Measurements from ENCODE around the gene SNX8. TPM values are rescaled to one million over a fixed set of nuclear protein-coding genes. Genes with fewer than 3 reads are reported as not detected.
"Not testable (repeated sequence)": the region's sequence is repeated elsewhere in the genome, so short reads cannot be mapped to it uniquely, and the experiment has no call there.

SNX8 gene
- total RNA-seq, 1 donor from 2014 or later = 3.3 TPM

GRCh38 chr7:2269991-2270460 is 44.2 kb downstream of the SNX8 start:
- FAIRE-seq (no peak), DNase-seq (ENCODE audit: low spot score in 2 of 2) (no peak)

DNA sequence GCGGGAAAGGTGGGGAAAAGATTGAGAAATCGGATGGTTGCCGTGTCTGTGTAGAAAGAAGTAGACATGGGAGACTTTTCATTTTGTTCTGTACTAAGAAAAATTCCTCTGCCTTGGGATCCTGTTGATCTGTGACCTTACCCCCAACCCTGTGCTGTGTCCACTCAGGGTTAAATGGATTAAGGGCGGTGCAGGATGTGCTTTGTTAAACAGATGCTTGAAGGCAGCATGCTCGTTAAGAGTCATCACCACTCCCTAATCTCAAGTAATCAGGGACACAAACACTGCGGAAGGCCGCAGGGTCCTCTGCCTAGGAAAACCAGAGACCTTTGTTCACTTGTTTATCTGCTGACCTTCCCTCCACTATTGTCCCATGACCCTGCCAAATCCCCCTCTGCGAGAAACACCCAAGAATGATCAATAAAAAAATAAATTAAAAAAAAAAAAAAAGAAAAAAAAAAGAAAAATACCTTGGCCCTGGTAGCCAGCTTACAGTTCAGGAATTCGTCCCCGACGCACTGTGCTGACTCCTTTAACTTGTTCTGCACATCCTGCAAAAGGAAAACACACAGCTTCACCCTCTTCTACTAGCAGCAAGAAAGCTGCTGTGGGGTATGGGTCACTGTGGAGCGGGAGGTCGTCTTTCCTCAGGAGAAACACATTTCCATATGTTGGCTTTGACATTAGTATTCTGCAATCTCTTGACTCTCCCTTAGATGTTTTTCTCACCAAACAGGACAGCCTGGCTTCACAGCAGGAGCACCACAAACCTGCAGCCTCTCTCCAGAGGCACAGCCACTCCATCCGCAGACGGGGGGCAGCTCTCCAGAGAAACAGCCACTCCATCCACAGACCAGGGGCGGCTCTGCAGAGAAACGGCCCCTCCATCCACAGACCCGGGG is 44.9 kb downstream of the SNX8 start:
- DNase-seq (ENCODE audit: low spot score in 2 of 2); FAIRE-seq: not testable (repeated sequence)

- DNase-seq (ENCODE audit: low spot score in 2 of 2) (no peak), FAIRE-seq (no peak)
Observed at GRCh38 chr7:2266911-2267310, 47.3 kb downstream of the SNX8 start.

- no peak for FAIRE-seq
- DNase-seq (ENCODE audit: low spot score in 2 of 2) = no peak
Observed at GRCh38 chr7:2264158-2264557, 50.1 kb downstream of the SNX8 start.

- no peak for FAIRE-seq
- DNase-seq (ENCODE audit: low spot score in 2 of 2) = no peak
Observed at GRCh38 chr7:2263176-2263575, 51.1 kb downstream of the SNX8 start.

DNA sequence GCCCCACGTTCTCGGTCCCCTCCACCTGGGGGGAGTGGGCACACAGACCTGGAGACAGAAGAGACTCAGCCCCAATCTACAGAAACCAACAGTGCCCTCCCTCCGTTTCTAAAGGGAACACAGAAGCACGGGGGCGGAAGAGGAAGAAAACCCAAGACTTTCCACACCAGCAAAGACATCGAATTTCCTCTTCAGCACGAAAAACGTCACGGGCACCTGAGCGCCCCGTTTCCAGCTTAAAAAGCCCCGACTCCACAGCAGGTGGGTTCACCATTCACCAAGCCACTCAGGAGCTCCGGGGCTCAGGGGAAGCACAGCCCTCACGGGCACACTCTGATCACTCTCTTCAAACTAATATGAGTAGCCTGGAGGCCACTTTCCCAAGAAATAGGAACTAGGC is 52.6 kb downstream of the SNX8 start:
- DNase-seq (ENCODE audit: low spot score in 2 of 2) = no peak
- FAIRE-seq = no peak

DNA sequence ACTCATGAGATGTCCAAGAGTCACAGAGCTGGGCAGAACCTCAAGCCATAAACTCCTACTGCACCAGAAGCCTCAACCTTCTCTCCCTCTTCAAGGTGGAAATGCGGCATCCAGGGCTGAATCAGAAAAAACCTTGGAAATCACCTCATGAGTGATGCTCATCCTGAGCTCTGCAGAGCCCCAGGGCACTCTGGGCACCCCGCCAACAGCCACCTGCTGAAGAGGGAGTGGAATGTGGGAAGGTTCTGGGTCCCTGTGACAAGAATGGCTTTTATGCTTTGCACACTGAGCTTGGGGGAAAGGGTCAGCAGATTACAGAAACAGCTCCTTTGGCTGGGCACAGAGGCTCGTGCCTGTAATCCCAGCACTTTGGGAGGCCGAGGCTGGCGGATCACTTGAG is 53.4 kb downstream of the SNX8 start:
- no peak for DNase-seq (ENCODE audit: low spot score in 2 of 2)

DNA sequence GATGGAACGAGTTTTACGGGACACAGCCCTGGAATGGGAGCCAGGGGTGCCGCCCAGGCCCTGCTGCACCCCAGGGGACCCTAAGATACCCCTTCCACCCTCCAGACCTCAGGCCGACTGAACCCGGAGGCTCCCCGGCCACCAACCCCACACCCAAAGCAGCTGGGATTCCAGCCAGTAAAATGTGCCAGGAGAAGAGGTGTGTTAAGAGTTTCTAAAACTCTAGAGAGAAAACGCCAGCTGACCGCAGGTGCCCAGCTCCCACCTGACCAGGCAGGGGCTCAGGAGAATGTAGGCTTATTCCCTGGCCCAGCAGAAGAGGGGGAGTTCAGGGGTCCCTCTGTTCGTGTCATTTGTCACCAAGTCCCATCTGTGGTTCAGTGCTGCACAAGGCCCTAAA is 54.8 kb downstream of the SNX8 start:
- FAIRE-seq (no peak), DNase-seq (ENCODE audit: low spot score in 2 of 2) (no peak)

More for the DNA sequence above, 53.4 kb downstream of the SNX8 start:
- FAIRE-seq = no peak

DNA sequence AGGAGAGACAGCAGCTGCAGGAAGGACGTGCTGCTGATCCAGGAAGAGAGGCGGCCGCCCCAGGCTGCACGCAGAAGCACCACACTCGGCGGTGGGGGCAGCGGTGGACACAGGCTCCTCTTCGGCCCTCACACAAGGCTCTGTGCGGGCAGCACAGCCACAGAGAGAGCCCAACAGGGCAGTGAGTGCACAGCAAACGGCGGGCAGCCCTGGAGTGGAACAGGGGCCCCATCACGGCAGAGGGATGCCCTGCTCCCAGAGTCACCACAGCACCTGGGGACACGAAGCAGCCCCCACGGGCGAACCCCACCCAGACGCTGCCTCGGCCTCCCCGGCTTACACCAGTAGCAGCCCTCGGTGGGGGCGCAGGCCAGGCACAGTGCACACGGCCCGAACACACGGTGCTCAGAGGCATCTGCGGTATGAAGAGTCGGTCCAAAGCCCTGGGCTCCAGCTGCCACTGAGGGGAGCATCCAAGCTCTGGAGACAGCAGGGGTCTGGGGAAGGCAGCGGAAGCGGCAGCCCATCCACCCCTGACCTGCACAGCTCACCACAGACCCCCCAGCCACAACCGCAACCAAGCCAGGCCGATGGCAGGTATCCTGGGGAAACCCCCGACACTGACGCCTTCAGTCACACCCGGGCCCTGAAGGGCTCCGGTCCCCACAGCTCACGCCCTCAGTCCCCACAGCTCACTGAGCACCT is 55.4 kb downstream of the SNX8 start:
- DNase-seq (ENCODE audit: low spot score in 2 of 2) (no peak), FAIRE-seq (no peak)

GRCh38 chr7:2257651-2258050 is 56.6 kb downstream of the SNX8 start:
- FAIRE-seq (no peak), DNase-seq (ENCODE audit: low spot score in 2 of 2) (no peak)

- DNase-seq (ENCODE audit: low spot score in 2 of 2) (no peak), FAIRE-seq (no peak)
Observed at GRCh38 chr7:2257046-2257551, 57.1 kb downstream of the SNX8 start.

- DNase-seq (ENCODE audit: low spot score in 2 of 2) (no peak), FAIRE-seq (no peak)
Observed at GRCh38 chr7:2256306-2257045, 57.8 kb downstream of the SNX8 start.

- DNase-seq (ENCODE audit: low spot score in 2 of 2) (no peak), FAIRE-seq (no peak)
Observed at GRCh38 chr7:2255145-2256139, 58.8 kb downstream of the SNX8 start.

DNA sequence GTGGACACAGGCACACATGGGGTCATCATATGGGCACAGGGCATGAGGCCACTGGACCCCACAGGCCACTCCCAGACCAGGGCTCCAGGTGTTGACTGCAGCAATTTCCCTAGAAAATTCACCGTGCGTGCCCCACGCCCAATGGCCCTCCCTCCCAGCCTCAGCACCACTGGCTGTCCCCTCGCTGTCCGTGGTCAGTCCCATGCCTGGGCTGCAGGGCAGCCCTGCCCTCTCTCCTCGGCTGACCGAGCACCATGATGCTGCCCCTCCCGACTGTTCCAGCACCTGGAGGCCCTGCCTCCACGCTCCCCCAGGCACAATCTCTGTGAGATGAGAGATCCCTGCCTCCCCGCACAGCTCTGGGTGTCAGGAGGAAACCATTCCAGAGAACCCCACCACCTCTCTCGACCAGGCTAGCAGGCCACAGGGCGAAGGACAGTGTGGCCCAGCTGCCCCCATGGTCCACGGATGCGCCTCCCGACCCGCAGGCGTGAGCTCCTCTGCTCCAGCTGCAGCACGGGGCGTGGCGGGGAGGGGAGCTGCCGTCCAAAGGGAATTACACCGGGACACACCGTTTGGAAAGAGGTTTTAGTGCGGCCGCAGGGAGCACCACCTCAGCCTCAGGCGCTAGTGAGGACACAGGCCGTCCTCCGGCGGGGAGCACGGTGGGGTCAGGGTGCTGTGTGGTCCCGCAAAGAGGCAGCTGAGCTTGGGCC is 59.7 kb downstream of the SNX8 start:
- DNase-seq (ENCODE audit: low spot score in 2 of 2) = no peak
- no peak for FAIRE-seq

DNA sequence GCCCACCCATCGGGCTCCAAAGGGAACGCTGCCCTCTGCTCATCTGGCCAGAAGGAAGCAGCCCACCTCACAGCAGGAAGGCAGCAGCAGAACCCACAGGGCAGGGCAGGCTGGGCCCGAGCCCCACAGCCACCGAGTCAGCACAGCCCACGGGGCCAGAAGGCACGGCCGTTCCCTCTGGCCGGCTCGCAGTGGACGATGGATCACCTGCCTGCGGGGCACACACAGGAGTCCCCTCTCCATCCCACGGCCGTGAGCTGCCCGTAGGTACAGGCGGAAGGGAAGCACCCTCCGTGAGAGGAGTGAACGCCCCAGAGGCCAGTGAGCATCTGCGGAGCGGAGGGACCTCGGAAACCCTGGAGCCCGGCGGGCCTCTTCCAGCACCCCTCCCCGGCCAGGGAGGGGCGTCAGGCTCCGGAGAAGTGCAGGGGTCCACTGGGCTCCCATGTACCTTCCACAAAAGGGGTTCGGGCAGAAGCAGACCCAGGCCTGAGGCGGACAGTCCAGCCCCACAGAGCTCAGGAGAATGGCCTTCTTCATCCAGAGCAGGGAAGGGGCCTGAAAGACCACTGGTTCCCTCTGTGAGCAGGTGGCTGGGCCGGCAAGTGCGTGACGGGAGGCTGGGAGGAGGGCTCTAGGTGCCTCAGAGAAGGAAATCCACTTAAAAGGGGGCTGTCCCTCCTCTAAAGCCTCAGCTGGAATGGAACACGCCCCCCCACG is 60.6 kb downstream of the SNX8 start:
- FAIRE-seq (no peak), DNase-seq (ENCODE audit: low spot score in 2 of 2) (no peak)

DNA sequence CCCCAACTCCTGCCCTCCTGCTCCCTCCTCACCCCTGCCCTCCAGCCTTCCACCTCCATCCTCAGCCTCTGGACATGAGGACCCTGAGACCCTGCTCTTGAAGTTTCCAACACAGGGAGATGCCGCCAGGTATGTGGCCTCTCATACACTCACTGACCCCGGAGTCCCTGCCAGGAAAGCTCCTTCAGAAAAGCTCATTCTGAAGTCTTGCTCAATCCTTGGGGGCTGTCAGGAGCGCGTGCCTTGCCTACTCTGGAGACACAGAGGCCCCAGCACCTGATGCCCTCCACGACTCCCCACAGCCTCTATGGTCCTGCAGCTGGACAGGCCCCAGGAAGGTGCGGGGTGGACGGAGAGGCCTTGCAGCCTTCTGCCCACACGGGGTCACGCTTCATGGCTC is 61.2 kb downstream of the SNX8 start:
- DNase-seq (ENCODE audit: low spot score in 2 of 2) (no peak), FAIRE-seq (no peak)

- FAIRE-seq = no peak
Observed at GRCh38 chr7:2251841-2252771, 62.1 kb downstream of the SNX8 start.

More at GRCh38 chr7:2251841-2252771, 62.1 kb downstream of the SNX8 start:
- DNase-seq (ENCODE audit: low spot score in 2 of 2) = no peak
